Fibroblast of lung (primary cell): ENCODE data around the gene GRIK4. TPM values are rescaled to one million over a fixed set of nuclear protein-coding genes. Genes with fewer than 3 reads are reported as not detected.

ENCODE experiments used
- DNase-seq, 2 donors: peaks; one replicate each; pipeline versions ENCODE4 v3.0.0 to v3.0.0-alpha.2; 2010; ENCODE audit warnings: low read depth in 2 of 2
- H2AFZ ChIP-seq: 2 replicates; pipeline ENCODE4 v1.5.1; 2012; ENCODE audit warnings: low read length, control low read depth, inconsistent platforms
- H3K27ac ChIP-seq: 2 replicates; pipeline ENCODE4 v1.5.1; 2011; ENCODE audit warnings: low read length, control low read depth; ENCODE audit not compliant: insufficient read depth
- H3K27me3 ChIP-seq: 2 replicates; pipeline ENCODE4 v1.5.1; 2011; ENCODE audit warnings: mild to moderate bottlenecking, low read length; ENCODE audit not compliant: control insufficient read depth, insufficient read depth
- H3K36me3 ChIP-seq: 2 replicates; pipeline ENCODE4 v1.5.1; 2011; ENCODE audit warnings: low read length; ENCODE audit not compliant: control insufficient read depth, insufficient read depth
- H3K4me1 ChIP-seq: 2 replicates; pipeline ENCODE4 v1.5.1; 2011; ENCODE audit warnings: low read length; ENCODE audit not compliant: control insufficient read depth, insufficient read depth; ENCODE audit errors: extremely low read depth
- H3K4me2 ChIP-seq: 2 replicates; pipeline ENCODE4 v1.5.1; 2011; ENCODE audit warnings: low read length, control low read depth; ENCODE audit not compliant: insufficient read depth; ENCODE audit errors: extremely low read depth
- H3K4me3 ChIP-seq, 4 experiments: fragments of 200-600 bp in 1 of 4; sonication (generic) in 1 of 4; replicated peaks in 1 of 4; 2 replicates each; pipeline ENCODE4 v1.5.1; 2011 to 2016; ENCODE audit warnings: low read length in 4 of 4, low read depth in 3 of 4, mild to moderate bottlenecking in 3 of 4, control low read depth in 2 of 4, inconsistent platforms in 1 of 4, mixed read lengths in 1 of 4; ENCODE audit not compliant: insufficient read depth in 1 of 4; ENCODE audit errors: control extremely low read depth in 1 of 4
- H3K79me2 ChIP-seq: 2 replicates; pipeline ENCODE4 v1.5.1; 2012; ENCODE audit warnings: mild to moderate bottlenecking, low read length, inconsistent platforms; ENCODE audit not compliant: control insufficient read depth, insufficient read depth
- H3K9ac ChIP-seq: 2 replicates; pipeline ENCODE4 v1.5.1; 2011; ENCODE audit warnings: mild to moderate bottlenecking, low read length, control low read depth; ENCODE audit not compliant: insufficient read depth
- H3K9me3 ChIP-seq: 2 replicates; pipeline ENCODE4 v1.5.1; 2012; ENCODE audit warnings: low read depth, low read length; ENCODE audit not compliant: control insufficient read depth, insufficient read depth
- H4K20me1 ChIP-seq: 2 replicates; pipeline ENCODE4 v1.5.1; 2011; ENCODE audit warnings: low read length; ENCODE audit not compliant: control insufficient read depth, insufficient read depth; ENCODE audit errors: extremely low read depth
- EZH2 ChIP-seq: IDR thresholded peaks from 2 replicates; pipeline ENCODE4 v1.5.1; 2012; ENCODE audit warnings: low read length, control low read depth, mild to moderate bottlenecking; ENCODE audit errors: missing control alignments
- polyA plus RNA-seq, 2 donors: library from polyadenylated mRNA; depleted of rRNA in 1 of 2; stranded (reverse) in 1 of 2; unstranded in 1 of 2; fragments of >200 nt; gene quantifications; 2 replicates each; pipeline ENCODE4 v1.2.1, GENCODE V29; 2011 to 2012; ENCODE audit warnings: missing spikeins in 1 of 2
- total RNA-seq: library from RNA; depleted of rRNA; stranded (reverse); fragments of >200 nt; gene quantifications from 2 replicates; pipeline ENCODE4 v1.2.1, GENCODE V29; 2014
- TF ChIP-seq, protein P1 (sequence below), 2 donors: IDR thresholded peaks in 1 of 2; conservative IDR thresholded peaks in 1 of 2; 1 replicate in 1 of 2; 2 replicates in 1 of 2; pipeline ENCODE4 v1.5.1; 2011 to 2012; ENCODE audit warnings: low read length in 2 of 2, control low read depth in 1 of 2, inconsistent platforms in 1 of 2, low read depth in 1 of 2, mild to moderate bottlenecking in 1 of 2

The GRIK4 gene
- total and polyA plus RNA-seq, 2 donors (not counting 1 experiment from before 2014, with no cell fraction given): 0.17 to 1.5 TPM

DNA sequence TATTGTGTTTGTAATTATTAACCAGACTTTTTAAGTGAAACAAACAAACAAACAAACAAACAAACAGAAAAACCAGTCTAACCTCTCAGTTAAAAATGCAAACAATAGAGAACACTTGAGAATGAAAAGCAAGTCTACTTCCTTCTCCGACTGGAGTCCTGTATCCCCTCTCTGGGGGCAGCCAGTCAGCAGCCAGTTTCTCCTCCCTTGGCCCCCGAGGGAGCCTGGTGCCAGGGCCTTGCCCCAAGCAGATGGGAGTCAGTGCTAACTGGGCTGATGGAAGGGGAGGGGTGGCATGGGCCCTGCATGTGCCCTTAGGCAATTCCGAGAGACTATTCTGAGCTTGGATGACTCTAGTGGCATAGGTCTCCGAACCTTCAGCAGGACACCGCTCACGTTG is 137.2 kb downstream of the GRIK4 start:
- H3K9me3 ChIP-seq: no peaks in the 10 kb centered on the region
- no peak for DNase-seq
- no peaks in the 10 kb centered on the region for H3K79me2 ChIP-seq
- no peaks in the 10 kb centered on the region for H4K20me1 ChIP-seq
- H3K4me1 ChIP-seq: no peaks in the 10 kb centered on the region
- no peak overlapping the region for H3K27ac ChIP-seq
- no peak overlapping the region for H3K4me2 ChIP-seq
- no peak overlapping the region for H3K4me3 ChIP-seq
- H3K27me3 ChIP-seq: no peaks in the 10 kb centered on the region
- no peak overlapping the region for H3K9ac ChIP-seq
- H3K36me3 ChIP-seq: no peaks in the 10 kb centered on the region
- no peak for TF ChIP-seq EZH2
- TF ChIP-seq, protein P1, sequence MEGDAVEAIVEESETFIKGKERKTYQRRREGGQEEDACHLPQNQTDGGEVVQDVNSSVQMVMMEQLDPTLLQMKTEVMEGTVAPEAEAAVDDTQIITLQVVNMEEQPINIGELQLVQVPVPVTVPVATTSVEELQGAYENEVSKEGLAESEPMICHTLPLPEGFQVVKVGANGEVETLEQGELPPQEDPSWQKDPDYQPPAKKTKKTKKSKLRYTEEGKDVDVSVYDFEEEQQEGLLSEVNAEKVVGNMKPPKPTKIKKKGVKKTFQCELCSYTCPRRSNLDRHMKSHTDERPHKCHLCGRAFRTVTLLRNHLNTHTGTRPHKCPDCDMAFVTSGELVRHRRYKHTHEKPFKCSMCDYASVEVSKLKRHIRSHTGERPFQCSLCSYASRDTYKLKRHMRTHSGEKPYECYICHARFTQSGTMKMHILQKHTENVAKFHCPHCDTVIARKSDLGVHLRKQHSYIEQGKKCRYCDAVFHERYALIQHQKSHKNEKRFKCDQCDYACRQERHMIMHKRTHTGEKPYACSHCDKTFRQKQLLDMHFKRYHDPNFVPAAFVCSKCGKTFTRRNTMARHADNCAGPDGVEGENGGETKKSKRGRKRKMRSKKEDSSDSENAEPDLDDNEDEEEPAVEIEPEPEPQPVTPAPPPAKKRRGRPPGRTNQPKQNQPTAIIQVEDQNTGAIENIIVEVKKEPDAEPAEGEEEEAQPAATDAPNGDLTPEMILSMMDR (conservative IDR thresholded peaks at IDR 0.05 in 1 of 2, IDR thresholded peaks at IDR 0.05 in 1 of 2; ENCODE audit: low read depth in 1 of 2, low read length in 2 of 2): no peak
- H2AFZ ChIP-seq: no peak overlapping the region

DNA sequence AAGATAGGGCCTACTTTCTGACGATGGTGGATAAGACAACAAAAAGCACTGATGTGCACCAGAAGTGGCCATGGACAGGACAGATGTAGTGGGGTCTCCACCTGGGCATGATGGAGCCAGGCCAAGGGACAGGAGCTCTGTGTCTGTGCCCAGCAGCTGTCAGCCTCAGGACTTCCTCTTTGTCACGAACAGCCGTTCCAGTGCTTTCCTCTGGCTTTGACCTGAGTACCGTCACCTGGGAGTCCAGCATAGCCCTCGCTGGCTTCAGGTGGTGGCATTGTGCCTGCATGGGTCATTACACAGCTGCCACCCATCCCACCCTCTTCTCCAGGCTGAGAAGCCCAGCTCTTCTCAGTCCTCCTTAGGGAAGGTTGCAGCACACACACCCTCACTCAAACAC is 137.8 kb downstream of the GRIK4 start:
- Histone ChIP-seq H3K9me3 (no peaks in the 10 kb centered on the region), H2AFZ (no peak overlapping the region), H3K27me3 (no peaks in the 10 kb centered on the region), H3K9ac (no peak overlapping the region), H3K4me3 (no peak overlapping the region), H3K4me2 (no peak overlapping the region), H3K79me2 (no peaks in the 10 kb centered on the region), H3K36me3 (no peaks in the 10 kb centered on the region), H4K20me1 (no peaks in the 10 kb centered on the region), H3K4me1 (no peaks in the 10 kb centered on the region), H3K27ac (no peak overlapping the region)
- DNase-seq: no peak
- TF ChIP-seq EZH2: no peak
- TF ChIP-seq, protein P1 (conservative IDR thresholded peaks at IDR 0.05 in 1 of 2, IDR thresholded peaks at IDR 0.05 in 1 of 2; ENCODE audit: low read depth in 1 of 2, low read length in 2 of 2): no peak

DNA sequence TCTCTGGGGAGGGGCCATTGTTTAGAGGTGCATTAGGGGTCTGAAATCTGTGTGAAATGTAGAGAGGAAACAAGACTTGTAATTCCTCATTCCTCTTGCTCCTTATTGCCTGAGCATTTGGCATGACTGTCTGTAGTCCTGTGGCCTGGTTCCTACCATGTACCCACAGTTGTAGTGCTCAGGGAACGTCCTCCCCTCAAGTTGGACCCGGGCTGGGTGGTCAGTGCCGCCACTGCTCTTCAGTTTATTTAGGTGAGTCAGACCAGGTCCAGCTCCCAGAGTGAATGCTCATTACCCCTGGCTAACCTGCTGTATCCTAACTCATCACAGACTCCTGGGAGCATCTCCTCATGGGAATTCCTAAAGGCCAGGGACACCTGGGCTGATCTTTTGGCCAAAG is 139.8 kb downstream of the GRIK4 start:
- Histone ChIP-seq H3K4me2 (no peak overlapping the region), H3K4me3 (no peak overlapping the region), H3K79me2 (no peaks in the 10 kb centered on the region), H3K27ac (no peak overlapping the region), H2AFZ (no peak overlapping the region), H3K27me3 (no peaks in the 10 kb centered on the region), H3K9ac (no peak overlapping the region), H3K4me1 (no peaks in the 10 kb centered on the region), H3K9me3 (no peaks in the 10 kb centered on the region), H3K36me3 (no peaks in the 10 kb centered on the region), H4K20me1 (no peaks in the 10 kb centered on the region)
- DNase-seq: no peak
- TF ChIP-seq, protein P1 (conservative IDR thresholded peaks at IDR 0.05 in 1 of 2, IDR thresholded peaks at IDR 0.05 in 1 of 2; ENCODE audit: low read depth in 1 of 2, low read length in 2 of 2): no peak
- no peak for TF ChIP-seq EZH2
